ENCODE results near the gene TMEM25. TPM values are rescaled to one million over a fixed set of nuclear protein-coding genes. Genes with fewer than 3 reads are reported as not detected.
A peak's percentile ranks its signal among the peaks of the same experiment; 100 is the strongest.

TMEM25 gene
- total and polyA plus RNA-seq, 4 donors, result 5.5 to 19.9 (median 7.2) TPM

- DNase-seq (ENCODE audit: low spot score), result no peak
- peaks cover 1 to 30% (median 23%) of the 10 kb centered on the region in 4 donors for H3K4me1 ChIP-seq (ENCODE audit: control insufficient read depth in 4 of 4, insufficient read depth in 4 of 4, low read length in 3 of 4)
- no peak overlapping the region for H3K4me3 ChIP-seq (ENCODE audit: low read depth in 1 of 3, low read length in 3 of 3)
- H3K9me3 ChIP-seq (ENCODE audit: control insufficient read depth in 4 of 4, low read length in 3 of 4), result no peaks in the 10 kb centered on the region
- peak overlapping the region; percentile 73 to 83 for H3K27ac ChIP-seq (ENCODE audit: low read depth in 1 of 2, low read length in 2 of 2)
- H3K36me3 ChIP-seq (ENCODE audit: control insufficient read depth in 4 of 4, insufficient read depth in 3 of 4, low read depth in 1 of 4, low read length in 3 of 4), result peaks cover 0 to 5% (median 0%) of the 10 kb centered on the region in 4 donors
- no peak overlapping the region for H3K9ac ChIP-seq (ENCODE audit: low read depth in 1 of 2, low read length in 2 of 2)
- no peaks in the 10 kb centered on the region for H3K27me3 ChIP-seq (ENCODE audit: control insufficient read depth in 4 of 4, insufficient read depth in 4 of 4, low read length in 3 of 4)
- WGBS, result 49% methylated on average over 5 of the region's 5 CpGs
- TF ChIP-seq FOXA1 (IDR thresholded peaks at IDR 0.05), result no peak
- no peak for TF ChIP-seq HNF4A (conservative IDR thresholded peaks at IDR 0.05)
- TF ChIP-seq EGR1 (IDR thresholded peaks at IDR 0.05; ENCODE audit: low read depth in 2 of 2), result no peak
- TF ChIP-seq GABPA (IDR thresholded peaks at IDR 0.05 in 1 of 2, conservative IDR thresholded peaks at IDR 0.05 in 1 of 2), result no peak
- TF ChIP-seq HNF4G (IDR thresholded peaks at IDR 0.05), result no peak
- TF ChIP-seq MAX (IDR thresholded peaks at IDR 0.05), result no peak
- TF ChIP-seq JUND (IDR thresholded peaks at IDR 0.05), result no peak
- TF ChIP-seq ATF3 (IDR thresholded peaks at IDR 0.05), result no peak
- TF ChIP-seq YY1 (IDR thresholded peaks at IDR 0.05), result no peak
- no peak for TF ChIP-seq RAD21 (IDR thresholded peaks at IDR 0.05)
- TF ChIP-seq RXRA (IDR thresholded peaks at IDR 0.05), result no peak
- no peak for TF ChIP-seq SP1 (IDR thresholded peaks at IDR 0.05)
- no peak for TF ChIP-seq REST (IDR thresholded peaks at IDR 0.05)
- TF ChIP-seq TAF1 (conservative IDR thresholded peaks at IDR 0.05), result no peak
- TF ChIP-seq ZBTB33 (IDR thresholded peaks at IDR 0.05), result no peak
- TF ChIP-seq FOXA2 (IDR thresholded peaks at IDR 0.05), result no peak
Measured at GRCh38 chr11:118545533-118545932, 14.5 kb downstream of the TMEM25 start.

- Histone ChIP-seq H3K4me1 (ENCODE audit: control insufficient read depth in 4 of 4, insufficient read depth in 4 of 4, low read length in 3 of 4) (peaks cover 1 to 30% (median 23%) of the 10 kb centered on the region in 4 donors), H3K4me3 (ENCODE audit: low read depth in 1 of 3, low read length in 3 of 3) (no peak overlapping the region), H3K27ac (ENCODE audit: low read depth in 1 of 2, low read length in 2 of 2) (no peak overlapping the region), H3K9ac (ENCODE audit: low read depth in 1 of 2, low read length in 2 of 2) (no peak overlapping the region), H3K9me3 (ENCODE audit: control insufficient read depth in 4 of 4, low read length in 3 of 4) (no peaks in the 10 kb centered on the region), H3K27me3 (ENCODE audit: control insufficient read depth in 4 of 4, insufficient read depth in 4 of 4, low read length in 3 of 4) (no peaks in the 10 kb centered on the region), H3K36me3 (ENCODE audit: control insufficient read depth in 4 of 4, insufficient read depth in 3 of 4, low read depth in 1 of 4, low read length in 3 of 4) (peaks cover 0 to 8% (median 5%) of the 10 kb centered on the region in 4 donors)
- no peak for DNase-seq (ENCODE audit: low spot score)
- WGBS, result 93% methylated on average over 2 of the region's 2 CpGs
- TF ChIP-seq RAD21 (IDR thresholded peaks at IDR 0.05) (no peak), GABPA (IDR thresholded peaks at IDR 0.05 in 1 of 2, conservative IDR thresholded peaks at IDR 0.05 in 1 of 2) (no peak), SP1 (IDR thresholded peaks at IDR 0.05) (no peak), ATF3 (IDR thresholded peaks at IDR 0.05) (no peak), EGR1 (IDR thresholded peaks at IDR 0.05; ENCODE audit: low read depth in 2 of 2) (no peak), NR2F2 (IDR thresholded peaks at IDR 0.05) (no peak), REST (IDR thresholded peaks at IDR 0.05) (no peak), TAF1 (conservative IDR thresholded peaks at IDR 0.05) (no peak), FOXA1 (IDR thresholded peaks at IDR 0.05) (no peak), JUND (IDR thresholded peaks at IDR 0.05) (no peak)
Measured at GRCh38 chr11:118547132-118547531, 16.1 kb downstream of the TMEM25 start.
